ENCODE data around the gene OR13H1. TPM values are rescaled to one million over a fixed set of nuclear protein-coding genes. Genes with fewer than 3 reads are reported as not detected.
"Not testable (repeated sequence)": the region's sequence is repeated elsewhere in the genome, so short reads cannot be mapped to it uniquely, and the experiment has no call there.

Gene OR13H1
- total RNA-seq, 1 donor from 2014 or later = not detected

- H3K4me3 ChIP-seq = no peak overlapping the region
- H3K27me3 ChIP-seq (ENCODE audit: low read depth) = no peaks in the 10 kb centered on the region
- intact Hi-C loops (cut with DNase I) = no loop called here
- no peaks in the 10 kb centered on the region for H3K9me3 ChIP-seq
- TF ChIP-seq, protein P1, sequence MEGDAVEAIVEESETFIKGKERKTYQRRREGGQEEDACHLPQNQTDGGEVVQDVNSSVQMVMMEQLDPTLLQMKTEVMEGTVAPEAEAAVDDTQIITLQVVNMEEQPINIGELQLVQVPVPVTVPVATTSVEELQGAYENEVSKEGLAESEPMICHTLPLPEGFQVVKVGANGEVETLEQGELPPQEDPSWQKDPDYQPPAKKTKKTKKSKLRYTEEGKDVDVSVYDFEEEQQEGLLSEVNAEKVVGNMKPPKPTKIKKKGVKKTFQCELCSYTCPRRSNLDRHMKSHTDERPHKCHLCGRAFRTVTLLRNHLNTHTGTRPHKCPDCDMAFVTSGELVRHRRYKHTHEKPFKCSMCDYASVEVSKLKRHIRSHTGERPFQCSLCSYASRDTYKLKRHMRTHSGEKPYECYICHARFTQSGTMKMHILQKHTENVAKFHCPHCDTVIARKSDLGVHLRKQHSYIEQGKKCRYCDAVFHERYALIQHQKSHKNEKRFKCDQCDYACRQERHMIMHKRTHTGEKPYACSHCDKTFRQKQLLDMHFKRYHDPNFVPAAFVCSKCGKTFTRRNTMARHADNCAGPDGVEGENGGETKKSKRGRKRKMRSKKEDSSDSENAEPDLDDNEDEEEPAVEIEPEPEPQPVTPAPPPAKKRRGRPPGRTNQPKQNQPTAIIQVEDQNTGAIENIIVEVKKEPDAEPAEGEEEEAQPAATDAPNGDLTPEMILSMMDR (IDR thresholded peaks at IDR 0.05) = no peak
- no peaks in the 10 kb centered on the region for H3K36me3 ChIP-seq
- H3K27ac ChIP-seq = no peak overlapping the region
- DNase-seq (no peak), ATAC-seq (no peak)
- H3K4me1 ChIP-seq = no peaks in the 10 kb centered on the region
These were observed 33.5 kb downstream of the OR13H1 start for GRCh38 chrX:131577413-131577812.

DNA sequence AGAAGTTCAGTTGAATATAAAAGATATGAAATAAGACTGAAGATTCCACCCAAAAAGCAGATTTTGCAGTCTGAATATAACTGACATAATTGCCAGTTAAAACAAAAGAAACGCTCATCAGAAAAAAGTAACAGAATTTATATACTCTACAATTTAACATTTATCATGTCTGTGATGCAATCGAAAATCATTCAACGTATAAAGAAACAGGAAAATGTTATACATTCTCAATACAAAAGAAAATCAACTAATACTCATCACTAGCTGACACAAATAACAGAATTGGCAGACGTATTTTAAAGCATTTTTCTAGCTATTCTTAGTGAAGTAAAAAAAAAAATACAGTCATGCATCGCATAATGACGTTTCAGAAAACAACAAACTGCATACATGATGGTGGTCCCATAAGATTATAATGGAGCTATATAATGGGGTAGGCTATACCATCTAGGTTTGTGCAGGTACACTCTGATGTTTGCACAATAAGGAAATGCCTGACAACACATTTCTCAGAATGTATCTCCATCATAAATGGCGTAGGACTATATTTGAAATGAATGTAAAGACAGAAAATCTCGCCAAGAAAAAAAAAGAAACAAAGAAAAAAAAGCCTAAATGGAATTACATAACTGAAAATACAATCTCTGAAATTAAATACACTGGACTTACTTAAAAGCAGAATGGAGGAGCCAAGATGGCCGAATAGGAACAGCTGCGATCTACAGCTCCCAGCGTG, 34.3 kb downstream of the OR13H1 start:
- TF ChIP-seq, protein P1 (IDR thresholded peaks at IDR 0.05) = no peak
- no peak overlapping the region for H3K4me3 ChIP-seq

GRCh38 chrX:131578735-131579367, 35.0 kb downstream of the OR13H1 start:
- H3K27me3 ChIP-seq (ENCODE audit: low read depth); H3K4me1 ChIP-seq; ATAC-seq; H3K36me3 ChIP-seq; H3K4me3 ChIP-seq; intact Hi-C loops (cut with DNase I); H3K9me3 ChIP-seq; DNase-seq; H3K27ac ChIP-seq: not testable (repeated sequence)

More for the DNA sequence above, 34.3 kb downstream of the OR13H1 start:
- no peaks in the 10 kb centered on the region for H3K4me1 ChIP-seq
- no peaks in the 10 kb centered on the region for H3K9me3 ChIP-seq
- ATAC-seq (no peak), DNase-seq (no peak)
- intact Hi-C loops (cut with DNase I) = no loop called here
- no peak overlapping the region for H3K27ac ChIP-seq
- H3K36me3 ChIP-seq = no peaks in the 10 kb centered on the region
- H3K27me3 ChIP-seq (ENCODE audit: low read depth) = no peaks in the 10 kb centered on the region

GRCh38 chrX:131588995-131589394, 45.1 kb downstream of the OR13H1 start:
- Histone ChIP-seq H3K9me3 (no peaks in the 10 kb centered on the region), H3K27ac (no peak overlapping the region), H3K4me1 (no peaks in the 10 kb centered on the region), H3K36me3 (no peaks in the 10 kb centered on the region), H3K4me3 (no peak overlapping the region), H3K27me3 (ENCODE audit: low read depth) (no peaks in the 10 kb centered on the region)
- intact Hi-C loops (cut with DNase I) = no loop called here
- no peak for DNase-seq
- ATAC-seq = no peak
- TF ChIP-seq, protein P1 (IDR thresholded peaks at IDR 0.05) = no peak

Measured in lower lobe of right lung (tissue), 2 donors.